HG02759 (cell line): ENCODE data around the gene SLC37A4.

Experiments used
- ATAC-seq: cut with Tn5 transposase; IDR thresholded peaks from one replicate; pipeline ENCODE4 v1.9.1; 2021; ENCODE audit warnings: mild to moderate bottlenecking, moderate library complexity; ENCODE audit not compliant: unreplicated experiment

SLC37A4 gene

DNA sequence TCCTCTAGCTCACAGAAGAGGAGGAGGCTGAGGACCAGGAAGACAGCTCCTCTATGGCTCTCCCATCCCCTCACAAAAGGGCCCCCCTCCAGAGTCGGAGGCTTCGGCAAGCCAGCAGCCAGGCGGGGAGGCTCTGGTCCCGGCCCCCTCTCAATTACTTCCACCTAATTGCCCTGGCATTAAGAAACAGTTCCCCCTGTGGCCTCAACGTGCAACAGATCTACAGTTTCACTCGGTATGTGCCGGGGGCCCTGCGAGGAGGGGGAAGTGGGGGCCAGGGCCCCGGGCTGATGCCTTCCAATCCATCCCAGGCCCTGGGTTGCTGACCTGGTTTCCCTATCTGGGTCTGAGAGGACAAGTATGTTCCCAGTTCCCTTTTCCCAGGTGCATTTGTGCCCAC lies 51.2 kb downstream of the SLC37A4 start:
- no peak for ATAC-seq

DNA sequence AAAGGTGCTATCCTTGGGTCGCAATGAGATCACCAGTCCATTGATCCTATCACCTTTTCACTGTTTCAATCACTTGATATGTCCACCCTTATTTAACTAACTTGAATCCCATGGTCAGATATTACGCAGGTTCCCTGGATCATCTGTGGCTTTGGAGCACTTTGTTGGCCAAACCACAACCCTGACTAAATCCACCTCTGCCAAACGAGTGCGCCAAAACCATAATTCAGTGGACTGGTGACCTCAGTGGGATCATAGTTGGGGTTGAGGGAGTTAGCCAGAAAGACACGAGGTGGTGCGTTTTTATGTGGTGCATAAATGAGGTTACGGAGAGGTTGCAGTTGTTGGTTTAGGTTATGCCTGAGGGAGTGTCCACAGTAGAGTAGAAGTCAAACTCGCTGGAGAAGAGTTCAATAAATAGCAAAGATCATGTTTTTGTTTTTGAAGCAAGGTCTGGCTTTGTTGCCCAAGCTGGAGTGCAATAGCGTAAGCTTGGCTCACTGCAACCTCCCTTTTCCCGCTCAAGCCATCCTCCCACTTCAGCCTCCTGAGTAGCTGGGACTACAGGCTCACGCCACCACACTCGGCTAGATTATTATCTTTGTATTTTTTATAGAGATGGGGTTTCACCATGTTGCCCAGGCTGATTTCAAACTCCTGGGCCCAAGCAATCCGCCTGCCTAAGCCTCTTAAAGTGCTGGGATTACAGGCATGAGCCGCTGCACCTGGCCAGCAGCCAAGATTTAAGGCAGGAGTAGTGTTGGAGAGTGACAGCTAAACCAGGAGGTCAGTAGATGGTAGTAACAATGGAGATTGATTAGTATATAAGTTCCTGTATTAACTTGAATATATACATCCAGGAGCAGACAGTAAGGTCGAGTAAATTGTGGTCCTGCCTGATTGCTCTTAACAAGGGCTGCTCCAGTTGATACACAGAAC lies 54.6 kb downstream of the SLC37A4 start:
- no peak for ATAC-seq
